GM19463 (cell line): ENCODE data around the gene PDE7B.
"Not testable (repeated sequence)": the region's sequence is repeated elsewhere in the genome, so short reads cannot be mapped to it uniquely, and the experiment has no call there.

Source experiments
- ATAC-seq: cut with Tn5 transposase; IDR thresholded peaks from one replicate; pipeline ENCODE4 v1.9.1; 2021; ENCODE audit warnings: mild to moderate bottlenecking, moderate library complexity; ENCODE audit not compliant: unreplicated experiment

The PDE7B gene

GRCh38 chr6:136094812-136095211 is 243.3 kb downstream of the PDE7B start:
- ATAC-seq = no peak

DNA sequence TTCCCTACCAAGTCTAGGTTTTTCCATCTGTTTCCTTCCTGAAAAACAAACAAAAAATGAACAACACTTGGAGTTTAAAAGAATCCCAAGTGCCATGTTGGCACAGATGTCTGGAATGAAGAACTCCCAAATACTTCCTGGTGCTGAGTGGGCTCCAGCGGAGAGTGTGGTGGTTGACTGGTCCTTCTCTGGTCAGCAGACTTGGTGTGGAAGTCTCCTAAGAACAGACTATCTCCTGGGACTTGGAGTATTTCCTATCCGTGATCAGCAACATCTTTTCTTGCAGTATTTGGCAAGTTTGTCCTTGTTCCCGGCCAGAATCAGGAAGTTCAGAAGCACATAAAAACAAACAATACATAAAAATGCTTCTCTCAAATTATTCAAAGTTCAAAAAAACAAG is 244.5 kb downstream of the PDE7B start:
- no peak for ATAC-seq

- no peak for ATAC-seq
Observed at GRCh38 chr6:136102991-136103688, 251.6 kb downstream of the PDE7B start.

- no peak for ATAC-seq
Observed at GRCh38 chr6:136103763-136104311, 252.3 kb downstream of the PDE7B start.

DNA sequence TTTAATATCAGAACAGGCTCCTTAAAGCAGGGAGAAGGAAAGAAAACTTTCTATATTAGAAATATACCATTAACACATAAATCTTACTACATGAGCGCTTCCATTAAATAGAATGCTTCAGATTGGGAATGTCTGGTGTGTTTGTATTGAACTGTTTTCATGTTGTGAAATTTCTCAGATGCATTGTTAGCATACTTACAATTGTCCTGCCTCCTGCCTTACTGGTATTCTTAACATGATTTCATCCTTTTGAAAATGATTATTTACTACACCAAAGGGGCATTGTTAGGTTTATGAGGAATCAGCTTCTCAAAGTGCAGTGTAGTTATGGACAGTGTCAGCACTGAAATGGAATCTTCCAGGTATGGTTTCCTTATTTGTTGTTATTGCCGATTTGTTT is 253.1 kb downstream of the PDE7B start:
- no peak for ATAC-seq

- not testable (repeated sequence) for ATAC-seq
Observed at GRCh38 chr6:136105797-136106196, 254.3 kb downstream of the PDE7B start.

DNA sequence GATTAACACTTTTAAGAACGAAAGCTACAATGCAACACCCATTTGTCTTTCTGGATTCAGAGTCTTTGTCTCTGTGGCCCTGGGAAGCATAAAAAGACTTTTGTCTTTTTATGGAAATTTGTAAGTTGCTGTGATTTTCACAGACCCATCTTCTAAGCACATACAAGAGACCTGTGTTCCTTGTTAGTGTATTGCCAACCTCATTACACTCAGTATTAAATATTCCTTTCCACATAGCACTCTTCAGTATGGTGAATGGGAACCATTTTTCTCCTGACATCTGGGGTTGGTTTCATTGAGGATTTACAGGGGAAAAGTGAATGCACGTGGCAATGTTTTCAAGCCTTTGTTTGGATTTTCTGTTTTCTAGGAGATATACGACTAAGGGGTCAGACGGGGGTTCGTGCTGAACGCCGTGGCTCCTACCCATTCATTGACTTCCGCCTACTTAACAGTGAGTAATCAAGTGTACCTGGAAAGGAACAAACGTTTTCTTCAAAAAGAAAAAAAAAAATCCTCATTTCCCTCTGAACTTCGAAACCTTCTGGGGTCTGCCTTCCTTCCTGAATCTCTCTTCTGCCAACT is 257.0 kb downstream of the PDE7B start:
- ATAC-seq = no peak

DNA sequence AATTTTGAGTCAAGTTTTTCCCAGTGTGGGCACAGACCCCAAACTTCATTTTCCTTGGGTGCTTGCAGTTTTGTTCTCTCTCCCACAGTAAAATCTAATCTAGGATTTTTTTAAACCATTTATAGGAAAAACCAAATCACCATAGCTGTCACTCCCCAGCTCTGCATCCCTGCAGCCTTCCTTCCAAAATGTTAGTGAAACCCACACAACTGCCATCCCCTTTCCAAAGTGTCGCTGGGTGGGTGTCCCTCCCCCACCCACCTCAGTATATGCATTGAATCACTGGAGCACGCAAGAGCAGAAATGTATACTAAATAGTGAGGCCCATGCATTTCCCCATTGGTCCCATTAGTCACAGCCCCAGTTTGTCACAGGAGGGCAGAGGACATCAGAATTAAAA is 260.3 kb downstream of the PDE7B start:
- ATAC-seq = no peak

DNA sequence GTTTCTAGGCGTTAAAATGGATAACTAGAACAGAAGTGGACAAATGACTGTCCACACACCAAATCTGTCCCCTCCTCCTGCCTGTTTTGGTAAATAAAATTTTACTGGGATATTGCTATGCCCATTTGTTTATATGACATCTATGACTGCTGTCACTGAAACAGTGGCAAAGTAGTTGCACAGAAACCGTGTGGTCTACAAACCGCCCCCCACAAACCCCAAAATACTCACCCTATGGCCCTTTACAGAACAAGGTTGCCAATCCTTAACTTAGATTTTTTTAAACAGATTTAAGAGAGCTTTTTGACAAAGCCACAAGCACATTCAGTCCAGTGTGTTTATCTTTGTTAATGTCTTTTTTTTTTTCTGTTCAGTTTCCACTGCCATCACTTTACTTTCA is 260.8 kb downstream of the PDE7B start:
- no peak for ATAC-seq

GRCh38 chr6:136113736-136114173 is 262.3 kb downstream of the PDE7B start:
- ATAC-seq = no peak

GRCh38 chr6:136114661-136115060 is 263.2 kb downstream of the PDE7B start:
- ATAC-seq = no peak

- no peak for ATAC-seq
Observed at GRCh38 chr6:136115941-136116340, 264.4 kb downstream of the PDE7B start.

- ATAC-seq = no peak
Observed at GRCh38 chr6:136117081-136117480, 265.6 kb downstream of the PDE7B start.

DNA sequence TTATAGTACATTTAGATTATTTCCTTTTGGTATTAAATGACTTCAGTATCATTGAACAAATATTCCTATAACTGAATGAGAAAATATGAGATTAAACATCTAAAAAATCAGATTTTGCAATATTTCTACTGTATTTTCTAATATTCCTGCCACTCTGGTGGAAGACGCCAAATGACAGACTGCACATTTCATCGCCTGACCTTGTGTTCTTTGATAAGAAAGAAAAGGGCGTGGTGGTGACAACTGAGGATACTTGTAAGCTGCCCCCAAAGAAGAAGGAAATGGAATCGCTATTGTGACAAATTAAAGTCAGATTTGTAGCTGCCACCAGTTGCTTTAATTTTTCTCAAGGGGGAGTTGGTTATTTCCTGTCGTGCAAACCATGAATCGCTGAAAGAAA is 267.3 kb downstream of the PDE7B start:
- no peak for ATAC-seq

- no peak for ATAC-seq
Observed at GRCh38 chr6:136123468-136123867, 272.0 kb downstream of the PDE7B start.

DNA sequence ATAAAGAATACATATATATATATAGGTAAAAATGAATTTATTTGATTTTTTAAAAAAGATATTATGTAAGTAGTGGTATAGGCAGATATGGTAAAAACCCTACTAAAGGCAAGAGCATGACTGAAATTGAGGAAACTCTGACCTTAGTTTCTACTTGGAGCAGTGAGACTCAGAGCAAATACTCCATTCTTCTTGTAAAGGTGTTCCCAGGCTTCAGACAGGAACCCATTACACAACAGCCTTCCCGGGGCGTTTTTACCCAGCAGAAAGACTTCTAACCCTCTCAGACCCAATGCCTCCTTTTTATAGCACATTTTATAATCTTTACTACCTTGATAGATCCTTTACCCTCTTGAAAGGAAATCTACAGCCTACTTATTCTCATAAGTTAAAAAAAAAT is 274.1 kb downstream of the PDE7B start:
- no peak for ATAC-seq

GRCh38 chr6:136127873-136128272 is 276.4 kb downstream of the PDE7B start:
- no peak for ATAC-seq

DNA sequence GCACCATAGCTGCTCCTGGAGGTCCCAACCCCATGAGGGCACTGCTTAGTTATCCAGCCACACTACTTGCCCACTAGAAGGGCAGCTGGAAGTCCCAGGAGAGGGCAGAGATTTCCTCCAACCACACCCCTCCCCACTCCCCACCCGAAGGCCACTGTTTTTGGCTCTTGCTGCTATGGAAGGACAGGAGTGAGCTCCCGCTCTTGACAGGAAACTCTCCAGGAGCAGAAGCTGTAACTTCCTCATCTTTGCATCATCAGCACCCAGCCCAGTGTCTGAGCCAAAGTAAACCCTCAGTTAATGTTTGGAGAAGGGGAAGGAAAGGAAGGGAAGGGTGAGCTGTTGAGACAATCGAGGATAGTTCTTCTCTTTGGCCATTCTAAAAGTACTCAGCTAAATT is 277.9 kb downstream of the PDE7B start:
- no peak for ATAC-seq

- no peak for ATAC-seq
Observed at GRCh38 chr6:136134268-136134667, 282.8 kb downstream of the PDE7B start.

DNA sequence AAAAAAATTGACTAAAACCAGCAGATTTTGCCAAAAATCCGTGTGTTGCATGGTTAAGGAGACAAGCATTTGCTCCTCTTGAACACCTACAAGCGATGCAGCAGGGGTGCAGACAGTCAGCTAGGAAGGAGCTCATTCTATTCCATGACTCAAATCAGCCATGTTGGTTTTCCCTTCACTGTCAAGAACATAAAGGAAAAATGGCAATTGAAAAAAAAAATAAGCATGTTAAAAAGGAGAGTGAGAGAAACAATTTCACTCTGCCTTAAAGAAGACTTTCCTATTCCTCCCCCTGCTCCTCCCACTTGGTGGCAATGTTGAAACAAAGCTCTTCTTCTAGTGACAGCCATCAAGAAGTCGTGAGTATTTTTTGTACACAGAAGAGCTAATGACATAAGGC is 283.2 kb downstream of the PDE7B start:
- no peak for ATAC-seq

- ATAC-seq = no peak
Observed at GRCh38 chr6:136136274-136136673, 284.8 kb downstream of the PDE7B start.

- ATAC-seq = no peak
Observed at GRCh38 chr6:136137008-136137692, 285.6 kb downstream of the PDE7B start.
